Kasumi-1 (cell line): ENCODE results near the gene URB1.

ENCODE experiments used
- DNase-seq, 2 experiments: peaks; one replicate each; lab custom pipeline; 2025; lab: John Stamatoyannopoulos, UW

URB1 gene

DNA sequence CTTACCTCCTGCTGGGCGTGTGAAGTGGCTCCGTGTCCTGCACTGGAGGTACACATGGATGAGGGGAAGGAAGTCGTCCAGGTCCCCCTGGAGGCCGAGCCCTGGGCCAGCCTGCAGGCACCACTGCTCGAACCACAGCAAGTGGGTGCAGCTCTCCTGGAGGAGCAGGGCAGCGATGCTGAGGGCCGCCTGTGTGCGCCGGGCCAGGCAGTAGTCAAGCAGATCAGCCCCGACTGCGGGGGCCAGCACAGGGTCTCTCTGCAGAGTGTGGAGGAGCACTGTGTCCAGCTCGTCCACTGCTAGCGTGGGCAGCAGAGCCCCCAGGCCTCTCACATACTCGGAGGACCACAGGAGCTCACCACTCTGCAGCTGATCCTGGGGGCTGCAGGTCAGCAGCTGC is 45.9 kb downstream of the URB1 start:
- no peak for DNase-seq

DNA sequence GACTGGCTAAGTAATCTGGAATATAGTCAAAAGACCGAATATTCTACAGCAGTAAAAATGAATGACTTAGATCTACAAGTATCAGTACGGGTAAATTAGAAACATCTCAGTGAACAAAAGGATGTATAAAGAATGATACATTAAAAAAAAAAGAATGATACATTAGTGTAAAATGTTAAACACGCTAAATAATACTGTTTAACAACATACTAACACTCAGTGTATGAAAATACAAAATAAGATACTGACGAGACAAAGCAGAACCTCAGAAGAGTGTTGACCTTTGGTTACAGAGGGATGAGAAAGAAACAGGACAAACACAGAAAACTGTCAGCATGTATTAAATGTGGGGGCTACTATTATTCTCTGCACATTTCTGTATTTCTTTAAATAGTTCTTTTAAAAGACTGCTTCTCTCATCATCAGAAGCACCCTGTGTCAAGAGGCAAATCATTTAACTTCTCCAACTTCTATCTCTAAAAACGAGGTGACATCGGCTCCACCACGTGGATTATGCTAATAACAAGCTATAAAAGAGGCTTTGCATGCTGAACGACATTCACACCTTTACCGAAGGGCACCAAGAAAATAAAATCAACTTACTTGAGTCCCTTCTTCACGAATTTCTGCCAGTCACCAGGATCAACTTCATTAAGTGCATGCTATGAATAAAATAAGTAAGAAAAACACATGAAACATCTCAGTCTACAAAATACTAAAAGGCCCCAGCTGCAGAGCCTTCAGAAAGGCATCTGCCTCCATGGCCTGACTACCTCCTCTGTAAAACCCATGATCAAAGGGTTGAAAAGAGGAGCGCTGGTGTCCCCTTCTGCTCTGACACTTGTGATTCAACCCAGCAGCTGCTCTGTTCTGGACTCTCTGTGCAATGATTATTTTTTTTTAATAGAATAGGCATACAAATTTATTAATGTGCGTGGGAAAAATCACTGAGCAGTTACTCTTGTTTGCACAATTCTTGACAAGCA is 51.7 kb downstream of the URB1 start:
- no peak for DNase-seq

DNA sequence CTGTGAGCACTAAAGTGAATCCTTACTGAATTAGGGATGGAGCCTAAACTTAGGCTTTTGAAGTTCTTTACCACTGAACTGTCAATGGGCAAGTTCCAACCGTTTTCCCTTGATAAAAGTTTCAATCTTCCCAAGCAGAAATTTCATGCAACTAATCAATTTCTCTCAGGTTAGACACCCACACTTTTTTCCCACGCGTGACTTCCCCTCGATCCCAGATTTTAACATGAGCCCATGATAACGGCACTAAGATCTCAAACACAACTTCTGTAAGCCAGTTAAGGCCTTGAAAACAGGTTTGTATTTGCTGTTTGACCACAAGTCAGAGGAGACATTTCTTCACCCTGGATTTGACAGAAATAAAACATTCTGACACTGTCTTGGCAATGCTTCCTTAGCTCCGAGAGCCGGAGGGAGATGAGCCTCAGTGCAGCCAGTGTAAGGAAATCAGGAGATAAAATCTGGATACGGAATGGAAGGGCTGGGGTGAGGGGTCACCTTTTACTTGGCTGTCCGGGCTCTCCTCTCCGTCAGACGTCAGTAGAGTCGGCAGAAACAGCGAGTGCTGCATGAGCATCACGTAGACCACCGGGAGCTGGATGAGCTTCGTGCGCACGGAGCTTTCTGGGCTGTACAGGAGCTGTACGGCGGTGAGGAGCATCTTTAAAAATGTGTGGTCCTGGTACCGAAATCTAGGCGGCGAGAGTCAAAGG is 54.4 kb downstream of the URB1 start:
- no peak for DNase-seq

DNA sequence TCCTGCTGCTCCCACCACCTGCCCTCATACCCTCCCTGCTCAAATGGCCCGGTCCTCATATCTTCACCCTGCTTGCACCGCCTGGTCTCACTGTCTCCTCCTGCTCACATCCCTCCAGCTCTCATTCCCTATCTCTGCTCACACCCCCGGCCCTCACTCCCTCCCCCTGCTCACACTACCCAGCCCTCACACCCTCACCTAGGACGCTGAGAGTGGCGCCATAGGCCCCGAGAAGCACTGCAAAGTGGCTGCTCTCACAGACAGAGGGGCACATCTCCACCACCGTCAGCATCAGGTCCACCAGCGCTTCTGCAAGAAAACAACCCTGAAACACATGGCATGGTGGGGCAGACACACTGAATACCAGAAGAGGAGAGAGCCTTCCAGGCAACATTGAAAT is 55.6 kb downstream of the URB1 start:
- DNase-seq = no peak

DNA sequence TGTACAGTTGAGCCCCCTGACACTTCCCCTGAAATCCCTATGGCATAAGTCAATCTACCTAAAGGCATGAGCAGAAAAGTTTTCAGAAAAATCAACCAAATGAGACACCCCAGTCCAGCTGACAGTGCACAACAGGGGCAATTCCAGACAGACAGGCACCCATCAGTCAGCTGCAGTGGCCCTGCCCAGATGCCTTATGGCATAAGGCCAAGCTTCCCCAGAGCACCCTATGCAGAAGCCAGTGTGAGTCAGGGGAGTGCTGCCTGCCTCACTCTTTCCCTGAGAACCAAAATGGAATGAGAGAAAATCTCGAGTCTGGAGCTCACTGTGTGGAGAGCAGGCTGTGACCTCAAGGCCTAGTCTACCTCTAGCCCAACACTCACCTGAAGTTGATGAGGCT is 56.1 kb downstream of the URB1 start:
- DNase-seq = no peak

DNA sequence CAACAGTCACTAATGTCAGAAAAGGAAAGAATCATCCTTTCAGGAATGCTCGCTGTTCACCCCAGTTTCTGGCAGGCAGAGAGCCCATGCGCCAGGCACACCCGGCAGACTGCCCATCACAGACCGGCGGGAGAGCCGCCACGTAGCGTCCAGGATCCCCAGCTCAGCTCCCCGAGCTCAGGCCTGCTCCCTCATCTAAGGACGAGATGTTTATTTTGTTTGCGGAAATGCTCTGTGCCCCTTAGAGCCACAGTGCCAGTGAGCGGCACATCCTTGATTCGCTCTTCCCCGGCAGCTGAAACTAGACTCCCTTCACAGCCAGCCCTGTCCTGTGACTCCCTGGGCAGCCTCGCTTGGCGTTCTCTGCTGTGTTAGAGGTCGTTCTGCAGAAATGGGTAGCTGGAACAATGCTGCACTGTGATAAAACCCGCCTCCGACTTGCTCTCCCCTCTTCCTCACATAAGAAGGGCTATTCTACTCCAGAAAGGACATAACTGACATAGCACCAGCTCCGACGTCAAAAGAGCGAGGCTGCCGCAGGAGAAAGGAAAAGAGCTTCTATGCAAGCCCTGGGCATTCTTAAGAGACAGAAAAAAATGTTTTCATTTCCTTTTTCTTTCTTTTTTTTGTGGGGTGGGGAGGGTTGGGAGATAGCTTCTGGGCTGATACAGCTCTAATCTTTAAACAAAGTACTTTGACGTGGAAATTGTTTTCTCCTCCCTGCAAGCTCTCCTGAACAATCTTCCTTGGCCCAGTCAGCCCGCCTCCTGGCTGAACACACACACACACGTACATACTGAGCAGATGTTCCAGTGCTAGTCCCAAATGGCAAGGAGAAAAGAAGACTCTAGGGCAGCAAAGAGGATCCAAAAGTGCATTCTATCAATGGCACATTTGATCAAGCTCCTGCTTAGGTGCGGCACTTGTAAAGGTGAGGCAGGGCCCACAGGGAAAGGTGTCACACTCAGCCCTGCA is 56.9 kb downstream of the URB1 start:
- no peak for DNase-seq

DNA sequence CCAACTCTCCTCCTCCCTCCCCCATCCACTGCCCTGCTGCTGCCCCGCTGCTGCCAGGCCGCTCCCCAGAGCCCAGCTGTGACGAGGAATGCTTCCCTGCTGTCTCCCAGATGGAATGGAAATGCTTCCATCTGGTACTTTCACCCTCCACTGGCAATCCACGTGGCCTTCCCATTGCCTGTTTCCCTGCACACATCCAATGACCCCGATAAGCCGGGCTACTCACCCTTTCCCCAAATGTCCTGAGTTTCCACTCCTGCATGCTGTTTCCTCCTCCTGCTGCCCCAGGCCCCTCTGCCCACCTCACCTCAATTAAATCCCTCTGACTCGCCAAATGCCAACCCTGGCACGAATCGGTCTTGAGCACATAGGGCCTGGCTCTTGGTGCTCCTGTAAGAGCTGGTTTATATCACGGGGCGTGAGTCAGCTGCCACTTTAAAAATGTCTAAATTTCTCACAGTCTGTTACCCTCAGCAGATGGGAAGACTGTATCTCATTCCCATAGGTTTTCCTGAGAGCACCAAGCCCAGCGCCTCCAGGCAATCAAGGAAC is 57.8 kb downstream of the URB1 start:
- DNase-seq = no peak

DNA sequence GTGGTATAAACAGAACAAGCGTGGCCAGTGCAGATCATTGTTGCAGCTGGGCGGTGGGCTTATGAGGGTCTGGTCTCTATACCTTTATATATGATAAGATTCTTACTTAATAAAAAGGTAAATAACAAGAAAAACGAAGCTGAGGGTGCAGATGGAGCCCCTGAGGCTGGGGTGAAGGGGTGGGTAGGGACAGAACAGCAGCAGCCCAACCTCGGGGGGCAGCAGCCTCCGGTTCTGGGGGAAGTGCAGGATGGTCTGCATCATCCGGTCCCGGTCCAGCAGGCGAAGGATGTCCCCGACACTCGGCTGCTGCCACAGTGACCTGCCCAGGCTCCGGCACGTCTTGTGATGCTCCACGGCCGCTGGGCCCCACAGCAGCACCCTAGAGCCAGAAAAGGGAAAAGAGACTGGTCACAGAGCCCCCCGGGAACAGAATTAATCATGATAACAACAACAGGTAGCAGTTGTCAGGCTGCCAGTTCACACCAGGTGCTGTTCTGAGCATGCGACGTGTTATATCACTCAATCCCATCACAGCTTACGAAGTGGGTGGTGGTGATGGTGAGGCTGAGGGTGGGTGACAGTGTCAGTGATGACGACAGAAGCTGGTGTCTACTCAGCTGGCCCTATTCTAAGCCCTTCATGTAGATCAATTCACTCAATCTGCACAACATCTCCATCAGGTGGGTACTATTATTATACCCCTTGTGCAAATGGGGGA is 58.7 kb downstream of the URB1 start:
- DNase-seq = no peak

DNA sequence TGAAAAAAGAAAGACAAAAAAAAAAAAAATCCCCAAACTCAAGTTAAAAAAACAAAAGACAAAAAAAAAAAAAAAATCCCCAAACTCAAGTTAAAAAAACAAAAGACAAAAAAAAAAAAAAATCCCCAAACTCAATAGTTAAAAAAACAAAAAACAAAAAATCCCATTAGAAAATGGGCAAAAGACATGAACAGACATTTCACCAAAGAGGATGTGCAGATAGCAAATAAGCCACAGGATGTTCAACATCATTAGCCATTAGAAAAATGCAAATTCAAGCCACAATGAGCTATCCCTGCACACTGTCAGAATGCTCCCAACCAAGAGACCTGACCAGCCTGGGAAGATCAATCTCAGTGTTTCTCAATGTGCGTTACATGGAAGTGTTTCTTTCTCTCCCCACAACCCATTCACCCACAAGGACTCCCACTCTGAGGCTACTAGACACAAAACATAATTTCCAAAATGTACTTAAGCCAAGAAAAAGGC is 60.3 kb downstream of the URB1 start:
- DNase-seq = no peak

DNA sequence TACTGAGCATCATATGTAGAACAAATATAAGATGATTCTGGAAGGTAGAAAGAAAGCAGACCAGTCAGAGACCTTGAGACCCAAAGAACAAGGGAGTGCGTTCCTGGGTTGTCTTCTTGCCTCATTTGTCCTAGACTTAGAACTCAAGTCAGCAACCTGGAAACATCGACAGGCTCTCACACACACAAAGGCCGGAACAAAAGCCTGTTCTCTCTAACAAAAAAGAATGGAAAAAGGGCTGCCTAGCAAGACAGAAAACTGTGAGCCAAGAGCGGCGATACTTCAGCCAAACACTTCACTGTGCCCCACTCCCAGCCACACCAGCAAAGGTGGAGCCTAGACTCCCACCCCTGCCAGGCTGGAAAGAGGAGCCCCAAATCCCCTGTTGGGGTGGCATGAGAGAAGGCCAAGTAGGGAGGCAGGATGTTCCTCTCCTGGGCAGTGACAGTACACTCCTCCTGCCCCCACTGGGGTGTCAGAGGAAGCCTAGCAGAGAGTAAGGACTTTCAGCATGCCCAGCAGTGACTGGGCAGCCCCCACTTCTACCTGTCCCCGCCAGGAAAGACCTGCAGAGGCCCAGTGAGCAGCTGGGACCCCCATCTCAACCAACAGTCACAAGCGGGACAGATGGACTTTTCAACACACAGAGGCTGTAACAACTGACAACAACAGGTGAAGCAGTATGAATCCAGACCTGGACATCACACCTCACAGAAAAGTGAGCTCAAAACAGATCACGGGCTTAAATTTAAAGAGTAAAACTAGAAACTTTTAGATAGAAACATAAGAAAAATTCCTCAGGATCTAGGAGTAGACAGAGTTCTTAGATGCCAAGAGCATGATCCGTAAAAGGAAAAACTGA is 61.1 kb downstream of the URB1 start:
- DNase-seq = no peak

DNA sequence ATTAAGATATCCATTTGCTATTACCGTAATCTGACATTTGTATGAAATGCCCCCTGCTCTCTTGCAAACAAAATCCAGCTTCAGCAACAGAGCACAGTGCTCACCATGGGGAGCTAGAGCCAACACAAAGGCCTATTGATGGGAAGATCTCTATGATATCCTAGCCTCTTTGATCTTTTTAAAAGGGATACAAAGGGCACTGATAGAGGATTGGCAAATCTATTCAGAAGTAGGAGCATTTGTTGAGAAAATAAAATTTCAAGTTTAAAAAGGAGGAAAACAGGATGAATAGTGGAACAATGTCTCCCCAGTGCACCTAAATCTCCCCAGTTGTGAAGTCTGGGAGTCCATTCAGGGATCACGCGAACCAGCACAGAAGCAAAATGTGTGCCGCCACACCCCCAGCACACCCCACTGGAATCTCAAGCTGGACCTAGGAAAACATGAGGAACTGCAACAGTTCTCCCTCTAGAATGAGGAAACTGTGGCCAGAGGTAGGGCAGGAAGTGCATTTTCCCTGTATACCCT is 62.0 kb downstream of the URB1 start:
- DNase-seq = no peak

DNA sequence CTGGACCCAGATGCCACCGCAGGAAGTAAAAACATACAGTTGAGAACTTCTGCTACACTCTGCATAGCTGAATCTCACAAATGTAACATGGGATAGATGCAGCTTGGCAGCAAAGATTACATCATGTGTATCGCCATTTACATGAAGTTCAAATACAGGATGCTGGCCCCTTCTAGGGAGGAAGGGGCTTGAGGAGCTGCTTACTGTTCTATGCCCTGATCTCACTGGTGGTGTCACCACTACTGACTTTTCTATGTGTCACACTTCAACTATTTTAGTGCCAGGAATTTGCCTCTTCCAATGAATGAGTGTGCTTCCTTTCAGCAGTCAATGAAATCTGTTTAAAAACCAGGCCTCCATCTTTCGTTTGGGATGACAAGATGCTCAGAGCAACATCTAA is 63.0 kb downstream of the URB1 start:
- no peak for DNase-seq

DNA sequence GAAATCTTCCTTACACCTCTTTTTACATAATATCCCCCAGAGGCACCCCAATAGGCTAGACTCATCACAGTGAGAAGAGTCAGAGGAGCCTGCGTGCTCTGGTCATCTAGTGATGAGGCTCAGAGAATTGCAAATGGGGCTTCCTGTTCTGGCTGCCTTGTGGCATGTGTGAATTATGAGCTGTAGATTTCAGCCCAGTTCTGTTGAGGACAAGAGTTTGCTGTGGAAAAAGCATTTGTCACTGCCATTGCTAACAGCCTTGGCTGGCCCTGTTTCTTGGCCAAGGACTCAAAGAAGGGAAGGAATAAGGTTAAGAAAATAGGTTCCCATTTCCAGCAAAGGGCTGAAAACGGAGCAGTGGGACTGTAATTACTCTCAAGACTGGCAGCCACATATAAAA is 63.5 kb downstream of the URB1 start:
- no peak for DNase-seq

DNA sequence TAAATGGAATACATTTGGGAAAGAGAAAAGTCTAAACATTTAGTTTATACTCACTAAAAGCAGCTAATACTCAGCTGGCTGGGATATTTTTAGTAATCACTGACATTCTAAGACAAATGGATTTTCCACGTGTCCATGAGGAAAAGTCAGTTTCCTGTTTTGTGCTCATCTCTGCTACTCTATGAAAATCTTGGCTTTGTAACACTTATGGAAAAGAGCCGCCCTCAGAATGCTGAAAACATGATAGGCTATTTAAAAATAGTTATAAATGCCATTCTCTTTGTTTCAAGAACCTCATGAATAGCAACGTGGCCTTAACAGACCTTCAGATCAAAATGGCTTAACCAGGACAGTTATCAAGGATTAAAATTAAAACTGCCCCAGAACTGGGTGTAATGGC is 64.2 kb downstream of the URB1 start:
- no peak for DNase-seq

DNA sequence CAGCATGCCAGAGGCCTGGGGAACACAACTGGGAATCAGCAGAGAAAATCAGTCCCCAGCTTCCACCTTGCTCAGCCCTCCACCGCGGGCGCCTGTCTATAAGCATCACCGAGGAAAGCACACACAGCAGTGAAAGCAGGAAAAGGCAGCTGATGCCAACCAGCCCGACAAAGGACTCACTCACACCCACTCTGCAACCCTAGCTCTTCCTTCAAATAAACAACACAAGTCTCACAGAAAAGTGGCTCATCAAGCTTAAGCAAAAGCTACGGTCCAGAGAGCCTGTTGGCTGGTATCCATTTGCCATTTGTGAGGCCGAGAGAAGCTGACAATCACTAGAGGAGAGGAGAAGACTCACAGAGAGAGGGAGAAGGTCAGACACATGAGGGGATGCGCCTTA is 67.1 kb downstream of the URB1 start:
- DNase-seq = no peak

DNA sequence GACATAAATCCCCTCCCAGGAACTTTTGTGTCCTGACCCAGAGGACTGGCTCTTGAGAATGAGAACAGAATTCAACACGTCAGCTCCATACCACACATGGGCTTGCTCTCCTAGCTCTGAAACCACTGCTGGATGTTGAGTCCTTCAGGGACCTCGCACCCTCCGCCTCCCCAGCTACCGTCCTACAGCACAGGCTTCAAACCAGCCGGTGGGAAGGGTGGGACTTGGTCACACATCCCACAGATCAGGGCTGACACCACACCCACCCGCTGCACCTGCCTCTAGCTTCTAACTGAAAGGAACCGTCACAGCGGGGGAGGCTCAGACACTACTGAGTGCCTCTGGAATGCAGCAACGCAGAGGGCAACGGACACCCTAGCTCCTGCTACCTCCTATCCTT is 70.1 kb downstream of the URB1 start:
- no peak for DNase-seq

DNA sequence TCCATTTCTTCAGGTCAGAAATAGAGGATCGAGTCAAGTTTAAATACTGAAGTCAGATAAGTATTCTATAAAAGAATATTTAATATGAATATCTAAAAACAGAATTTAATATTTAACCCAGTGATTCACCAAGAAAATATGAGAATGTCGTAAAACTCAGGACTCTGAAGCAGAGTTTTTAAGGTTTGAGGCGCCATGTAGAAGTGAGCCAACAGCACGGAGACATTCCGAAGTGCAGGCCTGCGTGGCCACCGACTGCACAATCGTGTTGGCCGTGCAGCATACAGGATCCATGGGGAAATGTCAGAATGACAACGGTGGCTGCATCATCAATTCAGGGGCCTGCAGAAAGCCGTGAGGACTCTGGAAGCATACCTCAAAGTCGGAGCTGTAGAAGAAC is 70.7 kb downstream of the URB1 start:
- DNase-seq = no peak

DNA sequence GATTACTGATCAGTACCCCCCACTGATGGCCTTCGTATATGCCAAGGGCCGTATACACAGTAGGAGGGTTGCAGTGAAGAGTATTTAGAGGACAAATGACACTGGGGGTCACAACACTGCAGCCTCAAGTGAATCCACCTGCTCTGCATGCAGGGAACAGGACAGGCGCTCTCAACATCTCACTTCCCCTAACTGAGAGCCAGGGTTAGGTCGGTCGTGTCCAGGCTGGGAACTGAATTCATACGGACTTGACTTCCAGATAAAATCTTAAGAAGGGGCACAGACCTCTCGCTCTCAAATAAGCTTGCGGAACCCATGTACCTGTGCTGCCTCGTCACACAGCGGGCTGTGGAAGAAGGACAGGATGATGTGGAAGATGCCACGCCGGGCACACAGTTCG is 71.3 kb downstream of the URB1 start:
- DNase-seq = no peak

DNA sequence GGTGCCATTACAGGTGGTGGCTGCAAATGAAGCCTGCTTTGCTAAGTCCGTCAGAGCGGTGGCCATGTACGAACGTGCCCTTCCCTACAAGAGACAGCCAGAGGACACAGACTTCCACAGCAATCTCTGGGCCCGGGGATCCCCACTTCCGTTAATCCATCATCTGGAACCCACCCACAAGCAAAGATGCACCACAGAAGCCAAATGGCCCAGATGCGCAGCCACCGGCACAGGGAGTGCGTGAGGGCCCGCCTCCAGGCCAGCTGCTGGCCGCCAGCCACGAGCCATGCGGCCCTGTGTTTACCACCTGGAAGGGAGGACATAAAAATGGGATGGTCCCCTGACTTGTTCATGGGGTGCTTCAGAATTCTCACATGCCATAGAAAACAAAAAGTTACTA is 72.1 kb downstream of the URB1 start:
- no peak for DNase-seq

DNA sequence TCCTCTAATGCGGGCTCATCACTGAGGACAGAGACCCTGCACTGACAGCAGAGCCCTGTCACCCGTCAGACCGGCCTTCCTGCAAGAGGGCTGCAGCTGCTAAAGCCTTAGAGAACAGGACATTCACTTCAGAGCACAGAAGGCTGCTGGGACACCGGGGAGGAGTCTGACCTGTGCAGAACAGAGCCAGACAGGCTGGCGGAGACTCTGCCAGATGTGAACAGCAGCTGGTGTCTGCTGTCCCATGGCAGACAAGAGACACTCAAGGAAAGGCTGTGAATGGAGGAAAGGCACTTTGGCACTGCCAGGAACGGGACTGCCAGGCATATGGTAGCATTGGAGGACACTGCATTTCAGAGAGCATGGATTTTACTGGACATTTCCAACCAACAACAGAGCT is 72.8 kb downstream of the URB1 start:
- no peak for DNase-seq
